Omental fat pad (tissue), 4 donors: Measurements from ENCODE around the gene YRDC. TPM values are rescaled to one million over a fixed set of nuclear protein-coding genes. Genes with fewer than 3 reads are reported as not detected.
A peak's percentile ranks its signal among the peaks of the same experiment; 100 is the strongest.

Experiments used
- ATAC-seq: fragments of 150-250 bp; one replicate; pipeline ENCODE4 v1.9.1; 2016; ENCODE audit warnings: mild to moderate bottlenecking, moderate library complexity; ENCODE audit not compliant: low FRiP score
- DNase-seq: peaks from one replicate; pipeline ENCODE4 v3.0.0-alpha.2; 2019; ENCODE audit warnings: low spot score
- CTCF ChIP-seq, 3 donors: fragments of 450-650 bp; IDR thresholded peaks; one replicate each; pipeline ENCODE4 v1.5.1; 2016 to 2017; ENCODE audit warnings: antibody characterized with exemption in 3 of 3, mild to moderate bottlenecking in 3 of 3, moderate library complexity in 2 of 3
- total RNA-seq, 4 donors: library from RNA; depleted of rRNA; stranded (reverse); fragments of >200 nt; gene quantifications; one replicate each; pipeline ENCODE4 v1.1.0, GENCODE V29; 2016

YRDC gene
- total RNA-seq, 4 donors from 2014 or later = 14.7 to 28.6 (median 16.0) TPM

- ATAC-seq (peak; percentile 5), DNase-seq (no peak)
- TF ChIP-seq CTCF (IDR thresholded peaks at IDR 0.05) = no peak
Measured at GRCh38 chr1:37761416-37762095, 46.5 kb downstream of the YRDC start.

GRCh38 chr1:37759451-37759850 lies 48.6 kb downstream of the YRDC start:
- ATAC-seq = no peak
- no peak for DNase-seq
- TF ChIP-seq CTCF (IDR thresholded peaks at IDR 0.05) = no peak

GRCh38 chr1:37755951-37756560 lies 52.0 kb downstream of the YRDC start:
- no peak for TF ChIP-seq CTCF (IDR thresholded peaks at IDR 0.05)
- DNase-seq (no peak), ATAC-seq (no peak)

GRCh38 chr1:37755290-37755689 lies 52.7 kb downstream of the YRDC start:
- ATAC-seq (no peak), DNase-seq (no peak)
- TF ChIP-seq CTCF (IDR thresholded peaks at IDR 0.05) = no peak

- no peak for TF ChIP-seq CTCF (IDR thresholded peaks at IDR 0.05)
- no peak for DNase-seq
- ATAC-seq = no peak
Measured at GRCh38 chr1:37753473-37754321, 54.3 kb downstream of the YRDC start.

Other genes with a start within 250 kb of the YRDC start
- gene GNL2, start 212.3 kb downstream of the YRDC start, total RNA-seq = 100 to 1,000 TPM in 1 of 4 donors, 10 to 100 TPM in 3; 39.6 to 142 (median 48.1) TPM
- 10 to 100 TPM in 3 of 4 donors, 1 to 10 TPM in 1; 1.7 to 47.3 (median 13.5) TPM for gene RSPO1, start 173.3 kb downstream of the YRDC start, total RNA-seq
- gene CDCA8, start 115.7 kb downstream of the YRDC start, total RNA-seq = 1 to 10 TPM in 1 of 4 donors, under 1 TPM in 2, not detected in 1; 0.28 to 1.7 (median 0.63) TPM
- under 1 TPM in 1 of 4 donors, not detected in 3; 0.12 TPM for gene EPHA10, start 43.1 kb downstream of the YRDC start, total RNA-seq
- 1 to 10 TPM in 2 of 4 donors, under 1 TPM in 2; 0.79 to 1.4 (median 1.1) TPM for gene MANEAL, start 14.4 kb downstream of the YRDC start, total RNA-seq
- 10 to 100 TPM; 53.6 to 86.9 (median 71.2) TPM for gene C1orf122, start 418 bp downstream of the YRDC start, total RNA-seq
- 1 to 10 TPM; 6.0 to 9.0 (median 7.2) TPM for gene MTF1, start 51.4 kb upstream of the YRDC start, total RNA-seq
- 10 to 100 TPM; 16.2 to 45.6 (median 27.0) TPM for gene INPP5B, start 138.8 kb upstream of the YRDC start, total RNA-seq
- 10 to 100 TPM; 37.0 to 76.6 (median 50.4) TPM for gene SF3A3, start 181.8 kb upstream of the YRDC start, total RNA-seq
- gene FHL3, start 197.3 kb upstream of the YRDC start, total RNA-seq = 10 to 100 TPM in 3 of 4 donors, 1 to 10 TPM in 1; 9.2 to 27.6 (median 16.4) TPM
- gene UTP11, start 204.5 kb upstream of the YRDC start, total RNA-seq = 10 to 100 TPM; 25.1 to 55.2 (median 30.4) TPM
- under 1 TPM in 1 of 4 donors, not detected in 3; 0.19 TPM for gene POU3F1, start 238.6 kb upstream of the YRDC start, total RNA-seq